ENCODE results near the gene TMEM179.
"Not testable (repeated sequence)": the region's sequence is repeated elsewhere in the genome, so short reads cannot be mapped to it uniquely, and the experiment has no call there.

TMEM179 gene

DNA sequence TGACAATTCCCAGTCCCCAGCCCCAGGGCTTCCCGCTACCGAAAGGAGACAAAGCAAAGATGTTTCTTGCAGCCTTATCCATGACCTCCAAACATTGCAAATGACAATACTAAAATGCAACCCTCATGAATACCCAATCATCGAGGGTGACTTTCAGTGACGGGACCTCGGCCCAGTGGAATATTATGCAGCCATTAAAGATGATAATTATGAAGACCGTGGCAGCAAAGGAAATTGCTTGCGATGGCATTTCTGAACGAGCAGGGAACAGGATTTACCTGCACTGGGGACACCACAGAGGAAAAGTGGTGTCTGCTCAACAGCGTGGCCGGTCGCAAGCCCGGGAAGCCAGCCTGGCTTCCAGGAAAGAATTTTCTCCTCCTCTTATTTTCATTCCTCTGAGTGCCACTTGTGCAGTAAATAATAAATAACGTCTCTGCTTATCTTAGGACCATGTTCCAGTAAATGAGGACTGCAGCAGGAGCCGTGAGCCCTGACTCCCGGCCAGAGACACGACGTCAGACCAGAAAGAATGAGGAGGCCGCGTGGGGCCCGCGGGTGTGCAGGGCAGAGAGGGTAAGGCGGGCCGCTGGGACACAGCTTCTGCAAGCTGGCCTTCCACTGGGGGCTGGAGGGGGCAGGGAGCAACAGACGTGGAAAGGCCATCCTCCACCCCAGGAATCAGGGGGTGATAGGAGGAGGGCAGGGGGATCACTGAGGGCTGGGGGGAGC is 18.4 kb downstream of the TMEM179 start:
- no peak for DNase-seq

GRCh38 chr14:104584557-104584956 is 20.0 kb downstream of the TMEM179 start:
- no peak for DNase-seq

- DNase-seq: no peak
Observed at GRCh38 chr14:104583424-104584306, 20.9 kb downstream of the TMEM179 start.

- no peak for DNase-seq
Observed at GRCh38 chr14:104582662-104583061, 21.9 kb downstream of the TMEM179 start.

GRCh38 chr14:104582005-104582404 is 22.6 kb downstream of the TMEM179 start:
- no peak for DNase-seq

DNA sequence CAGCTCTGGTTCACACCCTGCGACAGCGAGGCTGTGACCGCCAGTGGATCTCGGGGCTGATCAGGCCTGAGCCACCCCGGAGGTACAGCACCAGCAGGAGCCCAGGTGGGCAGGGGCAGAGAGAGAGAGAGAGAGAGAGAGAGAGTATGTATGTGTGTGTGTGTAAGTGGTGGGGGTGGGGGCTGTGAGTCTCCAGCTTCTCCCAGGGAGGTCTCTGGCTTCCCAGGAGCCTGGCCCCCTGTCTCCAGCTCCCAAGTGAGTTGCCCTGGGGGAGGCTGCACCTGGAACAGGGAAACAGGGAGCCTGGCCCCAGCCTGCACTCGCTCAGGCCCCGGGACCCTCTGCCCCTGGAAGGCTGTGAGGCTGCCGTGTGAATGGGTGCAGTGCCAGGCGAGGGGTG is 23.1 kb downstream of the TMEM179 start:
- DNase-seq: no peak

- no peak for DNase-seq
Observed at GRCh38 chr14:104580961-104581360, 23.6 kb downstream of the TMEM179 start.

GRCh38 chr14:104579939-104580338 is 24.6 kb downstream of the TMEM179 start:
- not testable (repeated sequence) for DNase-seq

GRCh38 chr14:104579507-104579906 is 25.1 kb downstream of the TMEM179 start, which contains the start of gene C14orf180:
Gene C14orf180 (plus strand): TSS chr14:104579764. CDS start chr14:104586431, 6,667 bp downstream.
- no peak for DNase-seq

GRCh38 chr14:104578321-104578720 is 26.3 kb downstream of the TMEM179 start:
- DNase-seq: no peak

GRCh38 chr14:104577847-104578301 is 26.7 kb downstream of the TMEM179 start:
- DNase-seq: no peak

DNA sequence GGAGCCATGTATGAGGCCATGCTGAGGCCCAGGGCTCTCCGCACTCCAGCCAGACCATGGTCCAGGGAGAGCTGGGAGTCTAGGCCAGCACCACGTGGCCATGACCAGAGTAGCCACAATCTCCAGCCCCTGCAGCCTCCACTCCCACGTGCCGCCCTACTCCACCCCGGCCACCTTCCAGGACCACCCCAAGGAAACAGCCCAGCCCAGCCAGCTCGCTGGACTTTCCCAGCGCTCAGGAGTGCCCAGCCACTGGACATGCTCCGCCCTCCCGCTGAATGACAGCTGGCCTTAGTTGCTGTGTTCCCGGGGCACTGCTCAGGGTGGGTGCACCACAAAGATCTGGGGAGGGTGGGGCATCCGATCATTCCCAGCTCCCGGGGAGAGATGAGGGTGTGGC is 27.1 kb downstream of the TMEM179 start:
- no peak for DNase-seq

- no peak for DNase-seq
Observed at GRCh38 chr14:104576970-104577332, 27.6 kb downstream of the TMEM179 start.

GRCh38 chr14:104576232-104576969 is 28.2 kb downstream of the TMEM179 start:
- DNase-seq: no peak

GRCh38 chr14:104574978-104575583 is 29.5 kb downstream of the TMEM179 start:
- DNase-seq: no peak

DNA sequence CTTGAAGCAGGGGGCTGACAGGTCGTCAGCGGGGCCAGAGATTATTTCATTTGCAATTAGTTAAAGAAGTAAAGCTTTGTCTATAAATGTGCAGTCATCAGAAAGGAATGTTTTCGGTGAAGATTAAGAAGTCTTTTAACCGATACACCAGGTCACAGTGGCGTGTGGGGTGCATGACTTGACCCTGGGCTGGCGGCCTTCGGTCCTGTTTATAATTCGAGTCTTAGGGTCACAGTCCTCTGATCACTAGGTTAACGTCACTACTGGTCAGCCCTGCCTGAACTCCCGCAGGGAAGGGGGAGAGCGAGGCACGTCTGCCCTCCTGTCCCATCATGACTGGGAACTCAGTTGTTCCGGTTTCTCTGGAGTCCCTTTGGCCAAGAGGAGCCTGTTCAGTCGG is 30.0 kb downstream of the TMEM179 start:
- no peak for DNase-seq

- no peak for DNase-seq
Observed at GRCh38 chr14:104573930-104574329, 30.6 kb downstream of the TMEM179 start.

GRCh38 chr14:104572668-104573067 is 31.9 kb downstream of the TMEM179 start:
- no peak for DNase-seq

DNA sequence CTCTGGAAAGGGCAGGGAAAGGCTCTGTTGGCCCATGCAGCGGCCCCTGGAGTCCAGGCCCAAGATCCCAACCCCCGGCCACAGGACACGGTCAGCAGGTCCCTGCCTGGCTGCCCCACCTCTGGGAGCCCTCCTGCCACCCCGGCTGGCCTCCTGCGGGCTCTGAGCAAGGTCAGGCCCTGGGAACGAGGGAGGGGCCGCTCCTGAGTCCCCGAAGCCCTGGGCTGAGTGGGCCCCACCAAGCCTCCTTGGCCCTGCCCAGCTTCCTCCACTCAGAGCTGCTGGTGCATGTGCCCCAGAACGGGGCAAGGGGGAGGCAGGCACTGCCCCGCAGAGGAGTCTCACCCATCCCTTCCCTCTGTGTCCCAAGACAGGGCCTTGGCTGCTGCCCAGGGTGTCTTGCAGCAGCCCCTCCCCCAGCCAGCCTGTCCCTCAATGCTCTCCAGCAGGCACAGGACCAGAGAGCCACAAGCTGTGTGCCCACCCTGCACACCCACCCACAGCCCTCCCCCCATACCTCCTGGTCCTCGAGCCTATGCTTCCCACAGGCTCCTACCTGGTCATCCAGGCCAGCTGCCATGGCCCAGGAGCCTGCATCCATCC is 32.4 kb downstream of the TMEM179 start:
- no peak for DNase-seq

DNA sequence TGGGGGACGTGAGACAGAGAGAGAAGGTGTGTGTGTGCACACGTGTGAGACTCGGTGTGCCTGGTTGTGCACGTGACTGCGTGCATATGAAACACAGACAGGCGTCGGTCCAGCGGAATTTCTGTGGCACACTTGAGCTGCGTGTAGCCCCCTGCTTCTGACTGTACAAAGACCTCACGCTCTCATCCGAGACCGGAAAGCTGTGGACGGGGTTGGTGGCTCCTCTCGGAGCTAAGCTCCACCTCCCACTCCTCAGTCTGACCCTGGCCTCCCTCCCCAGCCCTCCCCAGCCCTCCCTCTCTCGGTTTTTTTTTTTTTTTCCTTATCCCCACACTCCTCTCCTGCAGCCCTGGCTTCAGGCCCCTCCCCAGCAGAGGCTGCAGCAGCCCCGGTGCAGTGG is 33.3 kb downstream of the TMEM179 start:
- DNase-seq: no peak

GRCh38 chr14:104569435-104569834 is 35.1 kb downstream of the TMEM179 start:
- no peak for DNase-seq

GRCh38 chr14:104568620-104569019 is 36.0 kb downstream of the TMEM179 start:
- no peak for DNase-seq

DNA sequence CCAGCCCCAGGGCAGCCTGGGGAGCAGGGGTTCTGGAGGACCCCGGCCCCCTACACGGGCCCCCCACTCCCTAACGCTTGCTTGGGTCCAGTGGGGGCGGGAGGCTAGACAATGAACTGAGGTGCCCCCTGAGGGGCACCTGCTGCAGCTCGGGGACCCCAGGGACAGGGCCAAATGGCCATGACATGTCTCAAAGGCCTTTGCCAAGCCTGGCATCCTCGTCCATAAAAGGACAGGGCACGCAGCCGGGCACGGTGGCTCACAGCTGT is 36.7 kb downstream of the TMEM179 start:
- no peak for DNase-seq

All from T1000 (cell line).